ENCODE data around the gene DPH6. TPM values are rescaled to one million over a fixed set of nuclear protein-coding genes. Genes with fewer than 3 reads are reported as not detected.

The DPH6 gene
- total and polyA plus RNA-seq, 12 donors, result 6.1 to 25.8 (median 22.9) TPM

GRCh38 chr15:35562641-35563040 is 16.7 kb upstream of the DPH6 start:
- Histone ChIP-seq H3K9me3 (no peaks in the 10 kb centered on the region), H3K4me3 (no peak overlapping the region), H3K4me1 (peaks cover 0 to 19% (median 5%) of the 10 kb centered on the region in 9 donors), H3K27me3 (no peaks in the 10 kb centered on the region), H3K36me3 (no peaks in the 10 kb centered on the region), H3K27ac (no peak overlapping the region)
- 48 to 59% methylated on average over 1 of the region's 1 CpG for WGBS, 2 donors
- ATAC-seq (no peak), DNase-seq (no peak)
- intact Hi-C loops (cut with DNase I), result no loop called here
- TF ChIP-seq CTCF (IDR thresholded peaks at IDR 0.05), result no peak

- Histone ChIP-seq H3K4me1 (peaks cover 0 to 11% (median 3%) of the 10 kb centered on the region in 9 donors), H3K27me3 (no peaks in the 10 kb centered on the region), H3K4me3 (no peak overlapping the region), H3K36me3 (no peaks in the 10 kb centered on the region), H3K27ac (no peak overlapping the region), H3K9me3 (no peaks in the 10 kb centered on the region)
- no peak for TF ChIP-seq CTCF (IDR thresholded peaks at IDR 0.05)
- WGBS, 2 donors, result 97 to 99% methylated on average over 1 of the region's 1 CpG
- intact Hi-C loops (cut with DNase I), result no loop called here
- DNase-seq (no peak), ATAC-seq (no peak)
Measured at GRCh38 chr15:35561308-35561707, 15.3 kb upstream of the DPH6 start.

GRCh38 chr15:35560870-35561269 is 14.9 kb upstream of the DPH6 start:
- no peaks in the 10 kb centered on the region for H3K27me3 ChIP-seq
- TF ChIP-seq CTCF (IDR thresholded peaks at IDR 0.05), result no peak
- H3K27ac ChIP-seq, result peak overlapping the region in 1 of 10 donors; percentile 5
- WGBS, 2 donors, result 77 to 84% methylated on average over 2 of the region's 2 CpGs
- peaks cover 0 to 11% (median 0%) of the 10 kb centered on the region in 9 donors for H3K4me1 ChIP-seq
- no peak overlapping the region for H3K4me3 ChIP-seq
- intact Hi-C loops (cut with DNase I), result no loop called here
- no peaks in the 10 kb centered on the region for H3K9me3 ChIP-seq
- DNase-seq (no peak), ATAC-seq (peak in 1 of 8 donors; percentile 41)
- no peaks in the 10 kb centered on the region for H3K36me3 ChIP-seq

- H3K4me1 ChIP-seq, result peaks cover 0 to 11% (median 0%) of the 10 kb centered on the region in 9 donors
- 91 to 98% methylated on average over 1 of the region's 1 CpG for WGBS, 2 donors
- intact Hi-C loops (cut with DNase I), result no loop called here
- no peak for ATAC-seq
- no peak overlapping the region for H3K4me3 ChIP-seq
- H3K9me3 ChIP-seq, result no peaks in the 10 kb centered on the region
- no peak for TF ChIP-seq CTCF (IDR thresholded peaks at IDR 0.05)
- DNase-seq, result no peak
- no peak overlapping the region for H3K27ac ChIP-seq
- H3K27me3 ChIP-seq, result no peaks in the 10 kb centered on the region
- no peaks in the 10 kb centered on the region for H3K36me3 ChIP-seq
Measured at GRCh38 chr15:35560258-35560657, 14.3 kb upstream of the DPH6 start.
